CD4-positive, alpha-beta T cell treated with Interferon gamma for 1 hour (primary cell): Measurements from ENCODE around the gene RAD1.
"Not testable (repeated sequence)": the region's sequence is repeated elsewhere in the genome, so short reads cannot be mapped to it uniquely, and the experiment has no call there.

Source experiments
- DNase-seq: peaks from one replicate; pipeline ENCODE4 v3.0.0-alpha.2; 2020

RAD1 gene, protein sequence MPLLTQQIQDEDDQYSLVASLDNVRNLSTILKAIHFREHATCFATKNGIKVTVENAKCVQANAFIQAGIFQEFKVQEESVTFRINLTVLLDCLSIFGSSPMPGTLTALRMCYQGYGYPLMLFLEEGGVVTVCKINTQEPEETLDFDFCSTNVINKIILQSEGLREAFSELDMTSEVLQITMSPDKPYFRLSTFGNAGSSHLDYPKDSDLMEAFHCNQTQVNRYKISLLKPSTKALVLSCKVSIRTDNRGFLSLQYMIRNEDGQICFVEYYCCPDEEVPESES

DNA sequence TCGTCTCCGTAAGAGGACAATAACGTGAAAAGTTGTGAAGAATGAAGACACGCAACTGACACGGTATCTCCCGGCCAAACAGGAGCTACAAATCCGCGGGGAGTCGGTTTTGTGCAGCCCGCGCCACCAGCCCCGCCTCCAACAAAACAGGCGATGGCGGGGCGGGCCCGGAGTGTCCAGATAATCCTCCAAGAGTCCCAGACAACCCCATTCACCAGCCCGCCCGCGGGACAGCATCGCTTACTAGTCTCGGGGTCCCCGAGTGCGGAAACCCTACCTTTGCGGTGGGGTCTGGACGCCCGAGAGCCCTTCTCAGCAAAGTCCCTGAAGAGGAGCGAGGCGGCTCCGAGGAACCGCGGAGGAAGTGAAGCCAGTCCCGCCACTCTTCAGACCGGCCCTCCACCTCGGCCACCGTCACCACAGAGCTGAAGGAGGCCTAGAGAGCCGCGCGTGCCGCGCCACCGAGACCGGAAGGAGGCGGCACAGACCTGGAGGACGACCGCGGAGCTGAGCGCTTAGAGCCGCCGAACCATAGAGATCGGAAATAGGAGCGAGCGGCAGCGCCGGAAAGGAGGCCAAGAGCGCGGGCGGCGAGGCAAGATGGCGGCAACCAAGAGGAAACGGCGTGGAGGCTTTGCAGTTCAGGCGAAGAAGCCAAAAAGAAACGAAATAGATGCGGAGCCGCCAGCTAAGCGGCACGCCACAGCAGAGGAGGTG is at the start of gene RAD1, which contains the start of gene BRIX1:
Gene RAD1 (minus strand): TSS at position 366 of the 717 bp plus-strand sequence. CDS start 612 bp downstream, outside the sequence.
Gene BRIX1 (plus strand): TSS at position 573 of the 717 bp plus-strand sequence. CDS start 28 bp downstream, at position 601.
- DNase-seq, result peak; percentile 93

DNA sequence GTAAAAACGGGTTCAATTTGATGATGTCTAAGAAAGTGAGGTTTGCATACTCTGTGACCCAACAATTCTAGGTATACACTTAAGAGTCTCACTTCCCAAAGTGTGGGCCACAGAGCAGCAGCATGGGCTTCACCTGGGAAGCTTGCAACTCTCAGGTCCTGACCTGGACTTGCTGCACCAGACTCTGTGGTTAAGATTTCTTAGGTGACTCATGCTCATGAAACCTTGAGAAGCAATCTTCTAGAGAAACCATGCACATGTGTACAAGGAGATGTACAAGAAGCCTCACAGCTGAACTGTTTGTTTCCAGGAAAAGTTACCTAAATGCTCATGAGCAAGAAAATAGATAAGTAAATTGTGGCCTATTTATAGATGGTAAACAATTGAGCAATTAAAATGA is 44.0 kb upstream of the RAD1 start:
- no peak for DNase-seq

DNA sequence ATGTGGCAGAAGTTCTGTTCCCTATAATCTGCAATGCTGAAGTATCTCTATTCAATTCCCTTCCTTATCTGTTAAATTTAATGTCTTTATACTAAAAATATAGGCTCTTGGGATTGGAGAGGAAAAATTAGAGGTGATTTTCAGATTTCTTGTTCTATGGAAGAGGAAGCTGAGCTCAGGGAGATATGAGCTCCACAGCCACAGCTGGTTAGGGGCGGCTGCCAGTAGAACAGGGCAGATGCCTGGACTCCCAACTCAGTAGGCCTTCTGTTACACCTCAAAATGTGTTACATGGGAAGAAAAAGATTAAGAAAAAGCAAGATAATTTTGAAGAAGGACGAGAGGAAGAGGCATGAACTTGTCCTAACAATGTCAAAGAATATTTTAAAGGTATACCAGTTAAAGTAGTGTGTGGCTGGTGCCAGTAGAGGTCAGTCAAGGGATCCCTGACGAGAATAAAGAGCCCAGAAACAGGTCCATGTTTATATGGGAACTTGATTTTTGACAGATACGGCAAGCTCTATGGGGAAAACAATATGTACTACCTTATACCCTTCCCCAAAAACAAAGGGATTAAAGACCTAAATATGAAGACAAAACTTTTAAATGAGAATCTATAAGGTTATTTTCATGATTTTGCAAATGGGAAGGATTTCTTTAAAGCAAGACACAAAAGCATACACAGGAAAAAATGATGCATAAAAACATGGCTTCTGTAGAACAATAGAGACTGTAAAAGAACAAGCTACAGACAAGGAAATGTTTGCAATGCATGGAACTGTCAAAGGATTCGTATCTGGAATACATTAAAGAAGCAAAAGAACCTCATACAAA is 42.8 kb upstream of the RAD1 start:
- DNase-seq, result no peak

DNA sequence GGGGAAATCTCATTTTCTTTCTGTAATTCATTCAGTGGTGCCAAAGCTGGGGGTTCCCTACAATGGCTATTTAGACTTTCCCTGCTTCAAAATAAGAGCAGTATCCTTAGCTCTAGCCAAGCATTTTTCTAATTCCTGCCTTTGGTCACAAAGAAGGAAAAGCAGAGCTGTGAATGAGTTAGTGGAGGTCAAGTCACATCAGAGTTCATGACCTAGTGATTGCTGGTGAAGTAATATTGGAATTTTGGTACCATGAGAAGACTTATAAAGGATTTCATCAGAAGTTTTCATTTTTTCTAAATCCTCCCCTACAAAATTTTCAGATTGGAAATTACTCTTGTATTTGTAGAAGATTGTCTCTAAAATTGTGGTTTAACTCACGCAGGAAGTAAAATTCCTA is 42.0 kb upstream of the RAD1 start:
- no peak for DNase-seq

DNA sequence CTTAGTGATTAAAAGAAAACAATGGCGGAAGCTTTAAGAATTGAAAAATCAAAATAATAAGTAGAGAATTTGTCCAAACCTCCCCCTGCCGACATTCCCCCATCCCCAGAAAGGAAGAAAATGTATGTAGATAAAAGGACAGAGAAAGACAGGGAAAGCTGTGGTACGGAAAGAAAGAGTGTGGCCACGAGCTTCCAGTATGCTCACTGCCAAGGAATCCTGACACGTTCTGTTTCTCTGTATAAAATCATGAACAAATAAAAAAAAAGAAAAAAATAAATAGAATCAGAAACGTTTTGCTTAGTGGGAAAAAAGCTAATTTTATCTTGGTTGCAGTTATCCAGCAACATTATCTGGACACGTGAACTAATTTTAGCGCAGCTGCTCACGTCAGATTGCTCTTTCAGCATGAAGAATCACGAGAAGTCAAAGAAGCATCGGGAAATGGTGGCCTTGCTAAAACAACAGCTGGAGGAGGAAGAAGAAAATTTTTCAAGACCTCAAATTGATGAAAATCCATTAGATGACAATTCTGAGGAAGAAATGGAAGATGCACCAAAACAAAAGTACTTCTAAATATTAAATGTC is 29.2 kb upstream of the RAD1 start:
- DNase-seq, result no peak

DNA sequence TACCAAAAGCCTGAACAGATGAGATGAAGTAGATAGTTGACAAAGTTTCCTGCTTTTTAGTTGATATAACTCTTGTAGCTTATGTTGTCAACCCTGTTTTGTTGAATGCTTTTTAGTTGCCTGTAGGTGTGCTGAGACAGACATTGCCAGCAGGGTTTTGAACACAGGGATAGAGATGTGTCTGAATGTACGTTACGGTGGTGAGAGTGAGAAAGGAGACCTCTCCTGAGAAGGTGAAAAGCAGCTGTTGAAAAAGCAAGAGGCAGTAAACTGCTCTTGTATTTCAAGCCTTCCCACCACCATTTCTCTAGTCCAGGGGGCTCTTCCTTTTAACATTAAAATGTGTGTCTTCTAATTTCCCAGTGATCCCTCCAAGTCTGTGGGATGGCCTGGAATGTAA is 28.7 kb upstream of the RAD1 start:
- no peak for DNase-seq

DNA sequence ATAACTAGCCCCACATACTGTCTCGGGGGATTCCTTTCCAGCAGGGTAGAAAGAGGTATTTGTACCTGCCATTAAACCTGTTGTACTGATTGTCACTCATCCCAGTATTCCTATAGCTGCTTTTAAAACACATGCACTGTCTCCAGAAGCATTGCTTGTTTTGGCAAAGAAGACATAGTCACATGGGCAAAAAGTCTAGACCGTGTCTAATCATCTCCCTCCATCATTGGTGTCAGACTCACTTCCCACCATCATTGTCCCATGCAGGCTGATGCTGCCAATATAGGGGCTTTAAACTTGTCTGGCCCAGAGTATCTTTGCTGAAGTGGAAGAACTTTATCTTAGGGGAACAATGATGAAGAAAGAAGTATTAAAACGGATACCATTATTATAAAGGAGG is 26.6 kb upstream of the RAD1 start:
- no peak for DNase-seq

DNA sequence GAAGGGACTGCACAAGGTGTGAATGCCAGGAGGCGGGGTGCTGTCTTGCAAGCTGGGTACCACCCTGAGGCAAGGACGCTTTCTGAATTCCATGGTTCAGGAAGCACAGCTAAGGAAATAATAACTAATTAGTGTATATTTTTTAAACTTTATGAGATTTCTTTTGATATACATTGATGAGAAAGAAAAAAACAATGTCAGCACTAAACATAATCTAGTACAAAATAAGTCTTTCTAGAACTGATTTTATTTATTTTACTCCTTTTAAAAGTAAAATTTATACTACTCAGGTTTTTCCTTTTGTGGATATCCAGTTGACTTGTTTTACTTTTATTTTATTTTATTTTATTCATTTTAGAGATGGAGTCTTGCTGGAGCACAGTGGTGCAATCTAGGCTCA is 17.6 kb upstream of the RAD1 start:
- DNase-seq, result no peak

DNA sequence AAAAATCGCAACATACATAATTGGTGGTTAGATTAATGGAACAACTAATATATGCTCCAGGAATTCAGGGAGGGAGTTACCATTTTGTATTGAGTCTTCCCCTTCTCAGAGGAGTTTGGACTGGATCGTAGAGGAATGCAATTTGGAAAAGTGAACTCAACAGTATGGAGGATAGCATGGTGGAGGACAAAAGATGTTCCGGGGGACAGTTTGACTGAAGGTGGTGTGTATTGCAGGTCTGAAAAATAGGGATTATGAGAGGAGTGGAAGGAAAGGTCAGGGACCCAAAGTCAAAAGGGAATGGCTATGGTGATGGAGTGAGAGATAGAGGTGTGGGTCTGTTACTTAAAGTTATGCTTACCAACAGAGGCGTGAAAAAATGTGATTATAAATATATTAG is 15.6 kb upstream of the RAD1 start:
- no peak for DNase-seq

DNA sequence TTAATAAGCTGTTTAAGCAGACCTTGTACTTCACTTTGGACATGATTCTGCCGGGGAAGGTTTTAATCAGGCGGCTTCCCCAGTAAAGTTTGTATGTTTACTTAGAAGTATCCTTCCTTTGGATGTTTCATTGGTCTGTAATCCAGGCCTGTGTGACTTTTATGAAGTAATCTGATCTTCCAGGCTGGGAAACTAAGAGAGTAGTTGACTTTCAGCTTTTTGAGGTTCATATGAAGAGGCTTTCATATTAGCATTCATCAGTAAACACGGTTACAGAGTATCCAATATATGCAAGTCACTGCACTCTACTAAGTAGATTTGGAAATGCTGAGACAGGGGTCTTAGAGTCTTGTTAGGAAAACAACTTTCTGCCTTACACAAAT is 15.1 kb upstream of the RAD1 start:
- no peak for DNase-seq

DNA sequence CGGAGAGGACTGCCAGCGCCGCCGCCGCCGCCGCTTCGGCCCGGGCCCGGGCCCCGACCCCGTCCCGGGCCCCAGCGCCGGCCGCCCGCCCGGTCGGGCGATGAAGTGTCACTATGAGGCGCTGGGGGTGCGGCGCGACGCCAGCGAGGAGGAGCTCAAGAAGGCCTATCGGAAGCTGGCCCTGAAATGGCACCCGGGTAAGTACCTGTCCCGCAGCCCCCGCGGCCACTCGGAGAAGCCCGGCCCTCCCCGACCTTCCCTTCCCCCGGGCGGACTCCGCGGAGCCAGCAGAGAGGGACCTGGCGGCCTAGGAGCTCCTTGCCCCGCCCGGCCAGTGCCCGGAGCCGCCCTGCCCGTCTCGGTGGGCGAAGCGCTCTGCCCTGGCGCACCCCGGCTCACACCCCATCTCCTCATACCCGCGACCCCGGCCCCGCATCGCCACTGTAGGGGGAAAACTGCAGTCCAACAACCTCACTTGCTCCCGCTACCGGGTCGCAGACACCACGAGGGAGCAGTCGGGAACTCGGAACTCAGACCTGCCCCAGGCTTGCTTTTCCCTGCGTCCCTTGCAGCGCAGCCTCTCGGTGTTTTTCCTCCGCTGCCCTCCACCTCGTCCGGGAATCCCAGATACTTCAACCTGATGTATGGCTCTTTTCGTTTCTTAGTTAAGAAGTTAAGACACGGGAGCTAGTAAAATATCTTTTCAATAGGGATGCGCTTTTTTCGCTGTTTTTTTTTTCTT is 14.6 kb upstream of the RAD1 start:
- peak; percentile 86 for DNase-seq

DNA sequence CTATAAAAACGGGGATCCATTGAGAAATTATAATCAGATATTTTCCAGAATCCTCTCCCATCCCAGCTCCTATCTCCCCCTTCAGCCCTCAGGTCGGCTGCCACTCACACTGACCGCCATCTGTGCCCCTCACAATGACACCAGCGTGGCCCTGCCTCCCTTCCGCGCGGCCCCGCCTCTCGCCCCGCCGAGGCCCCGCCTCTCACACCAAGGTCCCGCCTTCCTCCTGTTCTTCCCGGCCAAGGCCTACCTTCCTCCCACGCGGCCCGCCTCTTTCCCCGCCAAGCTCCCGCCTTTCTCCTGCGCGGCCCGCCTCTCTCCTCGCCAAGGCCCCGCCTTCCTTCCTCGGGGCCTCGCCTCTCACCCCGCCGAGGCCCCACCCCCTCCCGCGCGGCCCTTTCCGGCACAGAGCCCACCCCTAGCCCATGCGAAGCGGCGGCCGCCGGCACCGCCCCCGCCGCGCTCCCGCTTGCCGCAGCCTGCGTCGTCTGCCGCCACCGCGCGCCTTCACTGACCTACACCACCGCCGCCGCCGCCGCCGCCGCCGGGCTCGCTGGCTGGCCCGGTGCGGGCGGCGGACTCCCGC is 13.9 kb upstream of the RAD1 start, which contains the start of gene DNAJC21:
Gene DNAJC21 (plus strand): TSS at position 426 of the 586 bp plus-strand sequence. CDS start 261 bp downstream, outside the sequence.
- DNase-seq, result peak; percentile 98

DNA sequence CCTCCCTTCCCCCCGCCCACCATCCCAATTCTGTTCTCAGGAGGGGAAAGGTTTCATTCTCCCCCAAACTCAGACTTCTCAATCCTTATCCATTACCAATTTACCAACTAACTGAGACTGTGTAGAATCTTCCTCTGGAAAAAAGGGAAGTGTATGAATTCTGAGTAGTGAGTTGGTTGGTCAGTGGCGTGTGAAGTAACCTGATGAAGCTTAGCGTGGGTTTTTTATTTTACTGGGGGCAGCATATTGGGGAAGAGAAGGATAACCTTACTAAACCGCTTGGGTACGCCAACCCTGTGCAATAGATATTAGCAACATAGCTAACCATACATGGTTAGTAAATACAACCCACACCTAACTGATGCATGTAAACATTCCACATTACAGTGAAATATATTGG is 13.0 kb upstream of the RAD1 start:
- no peak for DNase-seq

DNA sequence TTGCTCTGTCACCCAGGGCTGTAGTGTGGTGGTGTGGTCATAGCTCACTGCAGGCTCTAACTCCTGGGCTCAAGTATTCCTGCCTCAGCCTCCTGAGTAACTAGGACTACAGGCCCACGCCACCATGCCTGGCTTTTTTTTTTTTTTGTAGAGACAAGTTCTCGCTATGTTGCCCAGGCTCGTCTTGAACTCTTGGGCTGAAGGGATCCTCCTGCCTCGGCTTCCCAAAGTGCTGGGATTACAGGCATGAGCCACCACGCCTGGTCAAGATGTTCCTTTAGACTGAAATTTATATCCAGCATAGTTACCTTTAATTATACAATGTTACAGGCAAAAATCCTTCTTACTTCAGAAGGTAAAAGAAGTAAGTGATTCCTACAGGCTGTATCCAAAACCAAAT is 12.5 kb upstream of the RAD1 start:
- no peak for DNase-seq

DNA sequence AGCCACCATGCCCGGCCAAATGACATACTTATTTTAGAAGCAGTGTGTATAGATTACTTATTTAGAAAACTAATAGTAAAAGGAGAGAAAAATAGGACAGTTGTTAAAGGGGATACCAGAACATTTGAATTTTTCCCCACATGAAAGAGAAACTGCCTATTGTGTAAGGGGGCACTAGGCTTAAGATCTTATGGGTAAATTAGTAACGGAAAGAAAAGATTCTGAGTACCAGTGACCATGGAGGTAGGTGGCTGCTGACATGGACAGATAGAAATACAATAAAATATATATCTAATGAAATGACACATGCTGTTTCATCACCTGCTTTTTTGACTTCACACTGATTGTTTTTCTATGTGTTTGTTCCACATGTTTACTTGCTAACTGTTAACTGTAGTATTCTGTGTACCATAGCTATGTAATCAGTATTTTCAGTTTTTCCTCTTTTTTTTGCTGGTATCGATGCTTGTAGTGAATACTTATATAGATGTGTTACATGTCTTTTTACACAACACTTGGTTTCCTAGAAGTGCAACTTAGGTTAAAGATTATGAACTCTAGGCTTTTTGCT is 11.1 kb upstream of the RAD1 start:
- no peak for DNase-seq

DNA sequence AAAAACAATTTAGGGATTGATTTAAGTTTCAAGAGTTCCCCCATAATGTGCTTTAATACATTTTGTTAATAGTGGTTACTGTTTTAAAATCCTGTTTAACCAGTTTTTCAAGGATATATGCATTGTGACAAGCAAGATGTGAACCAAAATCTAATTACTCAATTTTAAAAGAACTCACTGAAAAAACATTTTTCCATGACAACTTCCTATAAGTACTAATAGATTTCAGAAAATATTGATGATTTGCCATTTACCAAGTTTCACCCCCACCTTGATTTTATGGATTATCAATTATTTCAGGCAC is 9.1 kb upstream of the RAD1 start:
- no peak for DNase-seq

DNA sequence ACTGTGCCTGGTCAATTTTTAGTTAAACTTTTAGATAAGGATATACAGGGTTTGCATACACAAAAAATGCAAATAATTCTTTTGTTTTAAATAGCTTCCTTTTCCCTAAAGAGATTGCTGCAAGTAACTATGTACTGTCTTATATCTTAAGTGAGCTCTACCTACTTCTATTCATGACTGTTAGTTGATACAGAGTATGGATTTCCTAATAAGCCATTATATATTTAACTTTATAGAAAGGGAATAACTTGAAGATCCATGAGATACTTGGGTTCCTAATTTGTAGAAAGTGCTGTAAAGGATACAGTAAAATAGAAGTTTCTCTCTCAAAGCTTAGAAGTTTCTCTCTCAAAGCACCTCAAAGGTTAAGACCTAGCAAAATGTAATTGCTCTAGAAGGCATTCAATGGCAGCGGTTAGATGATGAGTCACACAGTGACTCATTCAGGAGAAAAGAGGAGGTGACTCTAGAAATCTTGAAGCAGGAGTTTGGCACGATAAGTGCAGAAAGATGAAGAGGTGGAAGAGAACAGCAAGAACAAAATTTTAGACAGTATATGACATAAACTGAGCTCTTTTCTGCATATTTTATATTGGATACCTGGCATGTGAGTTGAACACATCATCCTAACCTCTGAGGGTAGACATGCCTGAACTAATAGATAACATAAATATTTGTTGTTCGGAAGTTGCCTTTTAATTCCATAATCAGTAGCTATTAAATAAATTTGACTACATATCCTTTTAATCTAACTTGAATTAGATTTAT is 8.6 kb upstream of the RAD1 start:
- DNase-seq, result no peak

DNA sequence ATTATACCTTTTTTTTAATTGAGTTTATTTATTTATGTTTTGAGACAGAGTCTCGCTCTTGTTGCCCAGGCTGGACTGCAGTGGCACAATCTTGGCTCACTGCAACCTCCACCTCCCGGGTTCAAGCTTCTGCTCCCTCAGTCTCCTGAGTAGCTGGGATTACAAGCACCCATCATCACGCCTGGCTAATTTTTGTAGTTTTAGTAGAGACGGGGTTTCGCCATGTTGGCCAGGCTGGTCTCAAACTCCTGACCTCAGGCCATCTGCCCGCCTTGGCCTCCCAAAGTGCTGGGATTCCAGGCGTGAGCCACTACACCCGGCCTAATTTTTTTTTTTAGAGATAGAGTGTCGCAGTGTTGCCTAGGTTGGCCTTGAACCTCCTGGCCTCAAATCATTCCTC is 8.0 kb upstream of the RAD1 start:
- not testable (repeated sequence) for DNase-seq

DNA sequence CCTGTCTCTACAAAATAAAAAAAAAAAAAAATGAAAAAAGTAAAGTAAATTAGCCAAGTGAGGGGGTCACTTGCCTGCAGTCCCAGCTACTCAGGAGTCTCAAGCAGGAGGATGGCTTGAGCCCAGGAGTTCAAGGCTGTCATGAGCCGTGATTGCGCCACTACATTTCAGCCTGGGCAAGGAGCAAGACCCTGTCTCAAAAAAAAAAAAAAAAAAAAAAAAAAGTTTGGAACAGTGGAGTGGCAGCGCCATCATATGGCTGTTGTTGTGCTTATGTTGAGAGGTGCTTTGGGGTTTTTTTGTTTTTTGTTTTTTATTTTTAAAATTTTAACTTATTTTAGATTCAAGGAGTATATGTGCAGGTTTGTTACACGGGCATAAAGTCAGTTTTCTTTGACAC is 3.8 kb upstream of the RAD1 start:
- DNase-seq, result no peak

DNA sequence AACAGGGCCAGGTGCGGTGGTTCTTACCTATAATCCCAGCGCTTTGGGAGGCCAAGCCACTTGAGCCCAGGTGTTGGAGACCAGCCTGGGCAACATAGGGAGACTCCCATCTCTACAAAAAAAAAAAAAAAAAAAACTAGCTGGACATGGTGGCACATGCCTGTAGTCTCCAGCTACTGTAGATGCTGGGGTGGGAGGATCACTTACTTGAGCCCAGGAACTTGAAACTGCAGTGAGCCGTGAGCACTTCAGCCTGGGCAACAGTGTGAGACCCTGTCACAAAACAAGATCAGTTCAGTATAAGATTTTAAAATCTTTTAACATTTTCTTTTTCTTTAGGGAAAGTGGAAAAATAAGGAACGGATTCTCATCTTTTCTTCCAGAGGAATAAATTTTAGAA is 2.7 kb upstream of the RAD1 start:
- DNase-seq, result no peak

DNA sequence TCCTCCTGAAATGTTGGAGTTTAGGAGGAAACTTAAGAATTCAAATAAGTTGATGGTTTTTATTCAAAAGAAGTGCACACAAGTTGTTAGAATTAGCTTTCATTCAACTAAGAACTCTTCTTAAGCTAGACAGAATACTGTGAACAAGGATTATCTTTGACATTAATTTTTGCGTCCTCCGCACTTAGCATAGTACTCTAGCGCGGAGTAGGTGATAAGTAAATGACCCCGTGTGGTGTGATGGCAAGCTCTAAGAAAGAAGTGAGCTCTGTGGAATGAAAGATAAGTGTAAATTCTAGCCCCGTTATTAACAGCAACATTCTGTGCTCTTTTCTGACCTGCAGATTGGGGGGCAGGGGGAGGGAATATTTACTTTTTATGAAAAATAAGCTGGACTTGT is 1.2 kb upstream of the RAD1 start:
- DNase-seq, result no peak
